Measurements from ENCODE around the gene RREB1.

RREB1 gene

DNA sequence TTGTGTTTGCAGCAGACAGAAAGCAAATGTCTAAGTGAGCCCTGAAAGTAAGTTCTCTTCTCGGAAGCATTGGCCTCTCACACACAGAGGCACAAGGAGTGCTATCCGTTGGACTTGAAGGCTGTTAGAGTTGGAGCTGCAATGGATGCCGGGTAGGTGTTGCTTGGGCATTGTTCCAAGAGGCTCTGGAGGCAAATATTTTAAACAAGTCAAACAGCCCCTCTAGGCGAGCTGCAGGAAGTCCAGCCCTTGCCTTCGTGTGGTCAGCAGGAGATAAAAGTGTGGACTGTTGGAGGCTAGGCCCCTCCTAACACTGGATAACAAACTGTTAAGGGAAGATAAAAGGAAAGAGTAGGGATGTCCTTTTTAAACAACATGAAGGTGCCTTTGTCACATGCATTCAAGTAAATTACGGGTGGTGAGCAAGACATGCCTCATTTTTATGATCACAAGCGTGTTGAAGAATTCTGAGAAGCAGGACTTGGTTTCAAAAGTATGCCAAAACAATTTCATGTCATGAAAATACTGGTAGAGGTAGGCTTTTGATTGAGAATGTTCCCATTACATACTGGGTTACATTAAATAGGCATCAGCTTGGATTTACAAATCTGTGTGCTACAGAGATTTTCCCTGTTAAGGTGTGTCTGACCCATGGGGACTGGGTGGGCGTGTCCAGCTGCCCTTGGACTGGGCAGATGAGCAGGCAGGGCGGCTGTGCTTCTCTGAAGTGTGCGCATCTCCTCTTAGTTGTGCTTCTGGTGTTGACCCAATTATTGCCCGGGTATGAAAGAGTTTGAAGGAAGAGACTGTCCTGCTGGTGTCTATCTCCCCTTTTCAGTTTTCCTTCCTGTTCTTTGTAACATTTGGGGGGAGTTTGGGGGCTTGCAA lies 57.5 kb downstream of the RREB1 start:
- DNase-seq: no peak

DNA sequence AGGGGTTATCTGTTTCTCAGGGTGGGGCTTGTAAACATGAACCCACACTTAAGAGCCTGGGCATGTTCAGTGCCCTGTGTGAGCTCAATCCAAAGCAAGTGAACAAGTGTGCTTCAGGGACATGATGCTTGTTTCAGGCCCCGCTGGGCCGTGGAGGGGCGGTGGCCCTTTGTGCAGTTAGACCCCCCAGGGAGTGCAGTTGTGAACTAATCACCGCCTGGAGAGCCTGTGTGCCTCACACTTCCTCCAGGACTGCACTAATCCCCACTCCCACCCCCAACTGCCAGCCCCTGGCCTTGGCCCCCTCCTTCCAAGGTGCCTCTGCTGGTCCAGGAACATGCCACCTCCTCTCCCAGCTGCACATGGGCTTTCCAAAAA lies 58.1 kb downstream of the RREB1 start:
- DNase-seq: no peak

- no peak for DNase-seq
Observed at GRCh38 chr6:7166410-7167293, 58.9 kb downstream of the RREB1 start.

DNA sequence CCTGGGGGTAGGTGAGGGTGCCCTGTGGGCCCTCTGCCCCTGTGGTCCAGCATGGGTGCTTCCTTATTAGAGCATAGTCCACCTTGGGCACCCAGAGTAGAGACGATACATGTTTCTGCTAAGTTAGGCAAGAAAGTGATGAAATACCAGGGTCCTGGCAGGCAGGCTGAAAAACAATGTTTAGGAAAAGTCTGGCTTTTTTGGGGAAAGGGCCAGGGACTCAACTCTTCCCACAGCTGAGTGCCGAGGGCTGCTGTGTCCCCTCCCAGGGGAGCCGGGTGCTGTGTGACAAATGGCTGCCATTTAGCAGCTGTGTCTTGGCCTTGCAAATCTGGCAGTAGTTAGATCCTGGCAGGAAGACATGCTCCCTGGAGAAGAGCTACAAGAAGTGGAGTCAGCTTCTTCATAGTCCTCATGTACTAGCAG lies 61.5 kb downstream of the RREB1 start:
- no peak for DNase-seq

DNA sequence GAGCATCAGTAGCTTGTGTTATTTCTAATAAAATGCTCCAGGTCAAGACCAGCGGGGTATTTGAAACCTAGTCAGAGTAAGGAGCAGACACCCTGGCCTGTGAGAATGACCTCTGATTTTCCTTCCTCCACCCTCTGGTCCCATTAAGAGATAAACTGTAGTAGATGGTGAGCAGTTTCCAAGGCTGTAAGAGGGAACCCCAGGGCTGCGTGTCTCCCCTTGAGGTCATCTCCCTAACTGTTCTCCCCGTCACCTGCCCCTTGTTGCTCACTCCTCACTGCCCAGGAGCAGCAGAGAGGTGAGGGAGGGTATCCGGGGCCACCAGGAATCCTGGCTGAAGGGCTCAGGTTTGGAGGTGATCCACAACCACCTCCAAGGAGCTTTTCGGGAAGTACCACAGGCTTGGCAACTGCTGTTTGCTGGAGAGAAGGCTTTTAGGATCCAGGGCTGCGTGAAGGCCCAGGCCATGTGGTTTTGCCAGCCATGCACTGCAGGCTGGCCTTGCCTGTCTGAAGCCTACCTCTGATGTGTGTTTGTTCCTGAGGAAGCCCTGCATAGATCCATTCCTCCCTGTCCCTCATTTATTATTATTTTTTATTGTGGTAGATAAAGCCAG lies 62.5 kb downstream of the RREB1 start:
- no peak for DNase-seq

DNA sequence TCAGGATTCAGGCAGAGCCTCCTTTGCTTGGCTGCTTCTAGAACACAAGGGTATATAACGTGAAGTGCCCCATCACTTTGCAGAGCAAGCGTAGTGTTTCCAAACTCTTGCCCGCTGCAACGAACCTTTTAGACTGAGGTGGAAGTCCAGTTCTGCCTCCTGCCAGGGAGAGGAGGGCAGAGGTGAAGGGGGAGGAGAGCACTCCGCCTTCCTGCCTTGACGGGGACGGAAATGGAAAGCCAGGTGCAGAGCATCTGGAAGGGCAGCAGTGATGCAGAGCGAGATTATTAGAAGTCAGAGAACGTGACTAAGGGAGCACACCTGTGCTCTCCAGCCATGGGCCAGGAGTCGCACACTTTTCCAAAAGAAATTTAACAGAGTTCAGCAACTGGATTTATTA lies 63.4 kb downstream of the RREB1 start:
- no peak for DNase-seq

DNA sequence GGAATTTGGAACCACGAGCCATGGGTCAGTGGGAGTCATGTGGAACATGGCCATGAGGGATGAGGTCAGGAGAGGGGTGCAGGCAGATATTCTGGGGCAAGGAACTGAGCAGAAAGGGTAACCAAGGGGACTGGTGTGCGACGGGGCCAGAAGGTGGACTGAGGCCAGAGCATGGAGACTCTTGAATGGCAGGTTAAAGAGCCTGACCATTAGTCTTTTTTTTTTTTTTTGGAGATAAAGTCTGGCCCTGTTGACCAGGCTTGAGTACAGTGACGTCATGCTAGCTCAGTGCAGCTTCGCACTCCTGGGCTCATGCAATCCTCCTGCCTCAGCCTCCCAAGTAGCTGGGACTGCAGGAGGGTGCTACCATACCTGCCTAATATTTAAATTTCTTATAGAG lies 64.0 kb downstream of the RREB1 start:
- DNase-seq: no peak

DNA sequence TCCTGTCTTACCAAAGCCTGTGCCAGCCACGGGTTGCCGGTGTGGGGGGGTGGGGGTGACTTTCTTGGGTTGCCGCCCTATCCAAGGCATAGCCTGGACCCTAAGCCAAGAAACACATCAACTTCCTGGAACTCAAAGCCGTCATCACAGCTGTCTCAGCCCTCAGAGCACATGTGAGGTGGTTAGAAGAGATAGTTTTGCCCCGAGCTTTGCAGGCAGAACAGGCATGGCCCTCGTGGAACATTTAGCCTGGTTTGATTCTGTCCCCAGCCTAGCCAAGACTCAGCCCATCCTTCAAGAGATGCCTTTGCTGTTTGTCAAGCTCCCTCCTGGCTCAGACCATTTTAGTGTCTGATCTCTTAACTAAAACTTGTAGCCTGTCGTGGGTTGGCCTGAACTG lies 64.9 kb downstream of the RREB1 start:
- no peak for DNase-seq

- DNase-seq: no peak
Observed at GRCh38 chr6:7173843-7174503, 66.2 kb downstream of the RREB1 start.

DNA sequence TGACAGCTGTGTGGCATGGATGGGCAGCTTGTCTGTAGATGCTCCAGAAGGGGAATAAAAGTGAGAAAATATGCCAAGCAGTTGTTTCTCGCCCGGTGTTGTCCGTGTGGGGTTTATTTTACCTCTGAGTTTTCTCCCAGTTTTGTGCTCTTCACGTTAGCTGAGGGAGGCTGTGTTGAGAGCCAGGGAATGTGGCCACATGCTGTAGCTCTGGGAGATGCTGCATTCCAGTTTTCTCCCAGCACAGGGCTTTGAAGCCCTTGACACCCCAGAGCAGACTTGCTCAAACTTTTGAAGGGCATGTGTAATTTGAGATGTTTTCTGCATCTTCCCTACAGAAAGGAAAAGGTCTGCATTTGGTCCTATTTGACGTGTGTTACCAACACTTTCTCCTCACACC lies 67.7 kb downstream of the RREB1 start:
- no peak for DNase-seq

DNA sequence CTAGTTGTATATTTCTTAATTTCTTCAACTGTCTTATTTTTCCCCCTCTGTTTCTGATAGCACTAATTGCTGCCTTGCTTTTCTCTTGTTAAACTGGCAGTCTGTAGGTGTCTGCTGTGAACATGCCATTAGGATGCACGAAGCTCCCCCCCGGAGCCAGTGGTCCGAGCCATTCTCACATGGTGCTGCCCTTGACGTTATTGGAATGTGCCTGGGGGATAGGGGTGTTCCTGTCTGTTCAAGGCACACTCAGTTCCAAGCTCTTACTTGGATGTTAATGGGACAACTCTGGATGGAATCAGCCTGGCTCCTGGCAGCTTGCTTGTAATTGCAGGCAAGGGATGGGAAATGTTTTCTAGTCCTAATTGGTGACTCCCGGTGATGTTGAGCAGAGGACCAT lies 68.4 kb downstream of the RREB1 start:
- DNase-seq: no peak

GRCh38 chr6:7178280-7178679 lies 70.5 kb downstream of the RREB1 start:
- no peak for DNase-seq

- no peak for DNase-seq
Observed at GRCh38 chr6:7180751-7181150, 73.0 kb downstream of the RREB1 start.

DNA sequence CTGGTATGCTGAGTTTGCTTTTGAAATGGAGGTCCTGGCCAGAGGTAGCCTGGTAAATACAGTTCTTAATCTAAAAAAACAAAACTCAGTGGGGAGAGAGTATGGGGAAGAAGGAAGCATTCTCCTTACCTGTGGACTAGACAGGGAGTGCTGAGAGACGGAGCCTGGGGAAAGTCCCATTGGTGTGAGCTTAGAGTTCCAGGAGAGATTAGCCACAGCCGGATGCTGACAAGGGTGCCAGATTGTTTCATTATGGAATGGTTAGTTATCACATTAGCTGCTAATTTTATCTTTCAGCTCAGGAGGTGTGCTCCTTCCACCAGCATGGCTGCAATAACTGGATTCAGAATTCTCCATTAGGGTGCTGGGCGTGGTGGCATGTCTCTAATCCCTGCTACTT lies 75.9 kb downstream of the RREB1 start:
- DNase-seq: no peak

DNA sequence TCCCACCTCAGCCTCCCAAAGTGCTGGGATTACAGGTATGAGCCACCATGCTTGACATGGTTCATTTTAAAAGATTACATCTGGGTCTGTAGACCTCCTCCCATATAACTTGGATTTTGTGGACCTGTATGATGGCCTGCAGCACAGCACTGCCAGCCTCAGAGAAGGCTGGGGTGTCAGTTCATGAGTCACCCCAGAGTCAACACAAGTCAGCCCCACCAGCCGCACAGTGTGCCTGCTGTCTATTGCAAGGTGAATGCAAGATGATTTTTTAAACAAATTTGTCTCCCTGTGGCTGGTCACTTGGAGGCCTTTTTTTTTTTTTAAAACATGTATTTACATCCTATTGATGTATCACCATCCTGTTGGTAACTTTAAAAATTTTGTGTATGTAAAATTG lies 76.7 kb downstream of the RREB1 start:
- DNase-seq: no peak

GRCh38 chr6:7185561-7185960 lies 77.8 kb downstream of the RREB1 start:
- DNase-seq: no peak

- no peak for DNase-seq
Observed at GRCh38 chr6:7188492-7188891, 80.7 kb downstream of the RREB1 start.

- DNase-seq: no peak
Observed at GRCh38 chr6:7189101-7189758, 81.5 kb downstream of the RREB1 start.

DNA sequence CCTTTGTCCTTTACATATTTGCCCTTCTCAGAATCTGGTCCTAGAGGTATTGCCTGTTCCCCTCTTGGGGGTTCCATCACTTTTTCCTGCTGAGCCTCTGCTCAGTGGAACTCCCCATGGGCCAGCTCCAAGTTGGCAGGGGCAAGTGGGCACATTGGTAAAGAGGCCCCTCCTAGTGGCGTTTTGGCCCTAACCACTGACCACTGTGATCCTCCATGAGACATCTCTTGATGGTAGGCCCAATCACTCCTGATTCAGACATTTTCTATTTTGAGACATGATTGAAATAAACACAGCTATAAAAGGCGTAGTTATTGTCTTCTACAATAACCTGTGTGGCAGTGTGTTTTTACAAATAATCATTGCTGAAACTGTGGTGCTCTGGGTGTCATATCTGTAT lies 83.0 kb downstream of the RREB1 start:
- no peak for DNase-seq

DNA sequence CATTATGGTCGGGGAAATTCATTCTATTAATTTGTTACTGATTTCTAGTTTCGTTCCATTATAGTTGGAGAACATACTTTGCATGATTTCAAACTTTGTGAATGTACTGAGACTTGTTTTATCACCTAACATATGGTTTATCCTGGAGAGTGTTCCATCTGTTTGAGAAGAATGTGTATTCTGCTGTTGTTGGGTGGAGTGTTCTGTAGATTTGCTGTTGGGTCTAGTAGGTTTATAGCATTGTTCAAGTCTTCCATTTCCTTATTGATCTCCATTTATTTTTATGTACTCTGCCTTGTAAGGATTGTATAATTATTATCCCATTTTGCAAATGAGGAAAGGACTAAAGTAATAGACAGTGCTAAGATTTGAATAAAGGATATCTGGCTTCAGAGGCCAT lies 85.4 kb downstream of the RREB1 start:
- DNase-seq: no peak

DNA sequence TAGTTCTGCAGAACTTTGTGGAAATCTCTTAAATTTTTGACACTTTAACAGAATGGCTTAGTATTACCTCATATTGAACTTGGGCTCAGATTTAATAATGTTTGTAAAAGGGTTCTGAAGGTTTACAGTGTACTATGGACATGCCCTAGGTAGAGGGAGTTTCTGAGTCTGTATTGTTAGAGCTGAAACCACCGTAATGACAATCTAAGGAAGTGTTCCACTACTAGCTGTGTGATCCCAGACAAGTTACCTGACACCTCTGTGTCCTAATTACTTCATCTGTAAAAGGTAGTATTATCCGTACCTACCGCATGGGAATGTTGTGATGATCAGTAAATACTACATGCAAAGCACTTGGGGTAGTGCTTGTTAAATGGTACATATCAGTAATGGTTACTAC lies 86.9 kb downstream of the RREB1 start:
- no peak for DNase-seq

DNA sequence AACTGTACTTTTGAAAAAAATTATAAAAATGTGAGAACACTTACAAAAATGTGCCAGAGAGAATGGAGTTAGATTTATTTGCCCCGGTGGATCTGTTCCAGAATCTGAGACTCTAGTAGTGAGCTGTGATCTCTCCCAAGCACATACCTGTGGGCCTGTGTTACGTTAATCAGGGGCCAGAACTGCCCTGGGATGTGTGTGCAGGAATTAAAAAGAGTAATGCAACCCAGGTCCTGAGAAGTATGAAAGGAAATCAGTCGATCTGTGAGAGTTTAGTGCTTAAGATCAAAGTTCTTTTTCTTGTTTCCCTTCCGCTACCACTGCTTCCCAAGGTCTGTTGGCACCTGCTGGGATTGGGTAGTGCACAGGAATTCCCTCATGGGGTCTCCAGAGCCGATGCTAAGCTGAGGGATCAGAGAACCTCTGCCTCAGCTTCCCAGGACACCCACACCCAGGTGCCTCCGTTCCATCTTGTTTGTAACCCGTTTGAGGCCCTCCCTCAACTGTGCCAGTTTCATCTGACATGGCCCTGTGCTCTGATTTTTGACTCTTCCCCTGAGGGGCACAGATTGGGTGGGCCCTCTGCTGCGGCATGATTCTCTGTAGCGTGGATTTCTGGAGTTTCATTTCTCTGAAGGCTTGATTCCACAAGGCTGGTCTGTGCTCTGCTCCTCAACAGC lies 87.7 kb downstream of the RREB1 start:
- DNase-seq: no peak

Measured in GOT3 (cell line).